Sigmoid colon (tissue), 4 donors: ENCODE measurements around the gene EDEM3.

Experiments
- EP300 ChIP-seq, 4 donors: sonication (generic); formaldehyde crosslinking; IDR thresholded peaks; one replicate each; pipeline ENCODE4 v1.6.1; 2017; ENCODE audit warnings: antibody characterized with exemption in 4 of 4
- POLR2A ChIP-seq, 2 donors: fragments of 450-650 bp; IDR thresholded peaks; one replicate each; pipeline ENCODE4 v1.6.1; 2016; ENCODE audit warnings: antibody characterized with exemption in 2 of 2, mild to moderate bottlenecking in 2 of 2, moderate library complexity in 2 of 2
- POLR2AphosphoS5 ChIP-seq, 4 donors: sonication (generic); formaldehyde crosslinking; IDR thresholded peaks; one replicate each; pipeline ENCODE4 v1.6.1; 2017; ENCODE audit warnings: antibody characterized with exemption in 4 of 4
- TF ChIP-seq, protein P1 (sequence below), 4 experiments: fragments of 450-650 bp in 3 of 4; fragments of 200-600 bp in 1 of 4; IDR thresholded peaks; one replicate each; pipeline ENCODE4 v1.5.1; 2016 to 2019; ENCODE audit warnings: antibody characterized with exemption in 4 of 4, mild to moderate bottlenecking in 3 of 4, moderate library complexity in 2 of 4

DNA sequence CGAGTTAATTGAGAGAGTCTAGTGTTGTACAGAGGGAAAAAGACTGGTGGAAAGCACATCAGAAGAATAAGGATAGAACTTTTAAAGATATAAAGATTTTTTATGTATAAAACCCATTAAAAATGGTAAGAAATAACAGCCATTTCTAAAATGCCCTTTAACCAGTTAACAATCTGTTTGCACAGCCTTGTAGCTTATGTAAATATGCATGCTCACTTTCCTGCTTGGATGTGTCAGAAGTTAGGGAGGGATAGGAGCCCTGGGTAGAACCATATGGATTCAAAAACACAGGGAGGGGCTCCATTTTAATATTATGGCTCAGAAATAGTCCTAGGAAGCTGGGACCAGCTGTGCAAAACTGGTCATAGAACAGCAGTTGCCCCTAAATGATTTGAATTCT lies 4.5 kb upstream of the EDEM3 start:
- TF ChIP-seq POLR2A (IDR thresholded peaks at IDR 0.05) (no peak), EP300 (IDR thresholded peaks at IDR 0.05) (no peak), POLR2AphosphoS5 (IDR thresholded peaks at IDR 0.05) (no peak)
- TF ChIP-seq, protein P1, sequence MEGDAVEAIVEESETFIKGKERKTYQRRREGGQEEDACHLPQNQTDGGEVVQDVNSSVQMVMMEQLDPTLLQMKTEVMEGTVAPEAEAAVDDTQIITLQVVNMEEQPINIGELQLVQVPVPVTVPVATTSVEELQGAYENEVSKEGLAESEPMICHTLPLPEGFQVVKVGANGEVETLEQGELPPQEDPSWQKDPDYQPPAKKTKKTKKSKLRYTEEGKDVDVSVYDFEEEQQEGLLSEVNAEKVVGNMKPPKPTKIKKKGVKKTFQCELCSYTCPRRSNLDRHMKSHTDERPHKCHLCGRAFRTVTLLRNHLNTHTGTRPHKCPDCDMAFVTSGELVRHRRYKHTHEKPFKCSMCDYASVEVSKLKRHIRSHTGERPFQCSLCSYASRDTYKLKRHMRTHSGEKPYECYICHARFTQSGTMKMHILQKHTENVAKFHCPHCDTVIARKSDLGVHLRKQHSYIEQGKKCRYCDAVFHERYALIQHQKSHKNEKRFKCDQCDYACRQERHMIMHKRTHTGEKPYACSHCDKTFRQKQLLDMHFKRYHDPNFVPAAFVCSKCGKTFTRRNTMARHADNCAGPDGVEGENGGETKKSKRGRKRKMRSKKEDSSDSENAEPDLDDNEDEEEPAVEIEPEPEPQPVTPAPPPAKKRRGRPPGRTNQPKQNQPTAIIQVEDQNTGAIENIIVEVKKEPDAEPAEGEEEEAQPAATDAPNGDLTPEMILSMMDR (IDR thresholded peaks at IDR 0.05), result no peak
